Uterus (tissue), 2 donors: Measurements from ENCODE around the gene HNRNPA1L2.

Experiments
- CTCF ChIP-seq, 4 experiments: fragments of 200-600 bp in 2 of 4; fragments of 450-650 bp in 2 of 4; sonication (generic) in 2 of 4; IDR thresholded peaks; one replicate each; pipeline ENCODE4 v1.5.1; 2016 to 2019; ENCODE audit warnings: antibody characterized with exemption in 4 of 4, mild to moderate bottlenecking in 2 of 4, moderate library complexity in 1 of 4
- POLR2A ChIP-seq, 2 donors: fragments of 450-650 bp; IDR thresholded peaks; one replicate each; pipeline ENCODE4 v1.6.1; 2016; ENCODE audit warnings: antibody characterized with exemption in 2 of 2, mild to moderate bottlenecking in 1 of 2, moderate library complexity in 1 of 2

GRCh38 chr13:52642131-52642530, at the start of gene HNRNPA1L2:
- TF ChIP-seq CTCF (IDR thresholded peaks at IDR 0.05) (no peak), POLR2A (IDR thresholded peaks at IDR 0.05) (no peak)
